22Rv1 (cell line): ENCODE measurements around the gene CASTOR1.

ENCODE experiments used
- ZFX ChIP-seq: fragments of 450-650 bp; IDR thresholded peaks from 2 replicates; pipeline ENCODE4 v1.6.1; 2017; ENCODE audit warnings: antibody characterized with exemption, borderline replicate concordance
- TF ChIP-seq, protein P1 (sequence below): fragments of 450-650 bp; IDR thresholded peaks from 2 replicates; pipeline ENCODE4 v1.5.1; 2017; ENCODE audit warnings: mild to moderate bottlenecking

DNA sequence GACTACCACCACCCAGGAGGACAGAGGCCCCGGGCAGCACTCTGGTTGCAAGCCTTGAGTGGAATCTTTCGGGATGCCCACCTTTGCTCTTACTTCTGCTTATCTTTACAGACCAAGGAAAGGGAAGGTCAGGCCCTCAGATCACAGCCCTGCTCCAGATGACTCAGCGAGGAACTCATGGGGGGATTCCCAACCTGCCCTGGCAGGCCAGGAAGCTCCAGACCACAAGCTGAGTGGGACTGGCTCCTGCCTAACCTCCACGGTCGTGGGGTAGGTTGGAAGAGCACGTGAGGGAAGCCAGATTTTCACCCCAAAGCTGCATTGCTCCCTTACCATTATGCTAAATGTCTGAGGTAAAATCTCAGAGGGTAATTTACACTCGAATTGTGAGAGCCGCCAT, 25.6 kb upstream of the CASTOR1 start:
- TF ChIP-seq, protein P1, sequence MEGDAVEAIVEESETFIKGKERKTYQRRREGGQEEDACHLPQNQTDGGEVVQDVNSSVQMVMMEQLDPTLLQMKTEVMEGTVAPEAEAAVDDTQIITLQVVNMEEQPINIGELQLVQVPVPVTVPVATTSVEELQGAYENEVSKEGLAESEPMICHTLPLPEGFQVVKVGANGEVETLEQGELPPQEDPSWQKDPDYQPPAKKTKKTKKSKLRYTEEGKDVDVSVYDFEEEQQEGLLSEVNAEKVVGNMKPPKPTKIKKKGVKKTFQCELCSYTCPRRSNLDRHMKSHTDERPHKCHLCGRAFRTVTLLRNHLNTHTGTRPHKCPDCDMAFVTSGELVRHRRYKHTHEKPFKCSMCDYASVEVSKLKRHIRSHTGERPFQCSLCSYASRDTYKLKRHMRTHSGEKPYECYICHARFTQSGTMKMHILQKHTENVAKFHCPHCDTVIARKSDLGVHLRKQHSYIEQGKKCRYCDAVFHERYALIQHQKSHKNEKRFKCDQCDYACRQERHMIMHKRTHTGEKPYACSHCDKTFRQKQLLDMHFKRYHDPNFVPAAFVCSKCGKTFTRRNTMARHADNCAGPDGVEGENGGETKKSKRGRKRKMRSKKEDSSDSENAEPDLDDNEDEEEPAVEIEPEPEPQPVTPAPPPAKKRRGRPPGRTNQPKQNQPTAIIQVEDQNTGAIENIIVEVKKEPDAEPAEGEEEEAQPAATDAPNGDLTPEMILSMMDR, result no peak
- no peak for TF ChIP-seq ZFX
